ENCODE results near the gene ITGAD.
"Not testable (repeated sequence)": the region's sequence is repeated elsewhere in the genome, so short reads cannot be mapped to it uniquely, and the experiment has no call there.

Gene ITGAD

GRCh38 chr16:31407406-31407805, 14.3 kb downstream of the ITGAD start:
- DNase-seq = no peak

DNA sequence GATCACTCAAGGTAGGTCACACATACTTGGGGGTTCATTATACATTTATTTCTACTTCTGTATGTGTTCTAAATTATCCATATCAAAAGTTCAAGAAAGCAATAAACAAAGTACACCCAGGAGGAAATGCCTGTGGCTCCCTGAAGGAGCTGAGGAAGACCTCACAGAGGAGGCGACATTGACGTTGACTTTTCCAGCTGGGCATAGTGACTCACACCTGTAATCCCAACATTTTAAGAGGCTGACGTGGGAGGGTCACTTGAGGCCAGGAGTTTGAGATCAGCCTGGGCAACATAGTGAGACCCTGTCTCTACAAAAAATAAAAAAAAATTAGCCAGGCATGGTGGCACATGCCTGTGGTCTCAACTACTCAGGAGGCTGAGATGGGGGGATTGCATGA, 16.3 kb downstream of the ITGAD start:
- no peak for DNase-seq

DNA sequence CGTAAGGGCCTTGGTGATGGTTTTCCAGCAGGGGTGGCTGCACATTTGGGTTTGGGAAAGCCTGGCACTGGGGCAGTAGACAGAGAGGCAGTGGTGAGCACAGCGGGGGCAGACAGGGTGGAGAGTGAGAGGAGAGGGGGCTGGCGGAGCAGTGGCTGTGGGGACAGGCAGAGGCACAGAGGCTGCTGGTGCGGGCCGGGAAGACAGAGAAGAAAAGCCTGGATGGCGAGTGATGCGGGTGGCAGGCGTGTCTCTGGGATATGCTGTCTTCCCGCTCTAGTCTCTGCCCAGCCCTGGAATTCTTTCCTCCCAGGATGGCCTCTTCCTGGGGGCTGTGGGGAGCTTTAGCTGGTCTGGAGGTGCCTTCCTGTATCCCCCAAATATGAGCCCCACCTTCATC, 16.9 kb downstream of the ITGAD start:
- no peak for DNase-seq

GRCh38 chr16:31411024-31411844, 18.1 kb downstream of the ITGAD start:
- DNase-seq = no peak

GRCh38 chr16:31412750-31413149, 19.6 kb downstream of the ITGAD start:
- DNase-seq = no peak

DNA sequence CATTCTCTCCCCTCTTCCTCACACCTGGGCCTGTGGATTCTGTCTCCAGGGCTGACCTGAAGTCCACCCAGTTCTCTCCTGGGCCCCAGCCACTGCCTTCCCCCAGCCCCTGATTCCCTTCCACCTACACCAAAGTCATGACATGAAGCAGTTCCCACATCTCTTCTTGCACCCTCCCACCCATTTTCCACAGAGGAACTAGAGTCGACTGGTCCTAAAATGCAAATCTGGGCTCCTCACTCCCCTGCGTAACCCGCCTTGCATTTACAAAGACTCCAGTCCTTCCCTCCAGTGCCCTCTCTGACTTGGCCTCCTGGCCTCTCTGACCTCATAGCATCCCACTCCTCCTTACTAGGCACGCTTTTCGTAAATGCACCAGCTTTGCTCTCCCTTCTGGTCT, 20.2 kb downstream of the ITGAD start:
- no peak for DNase-seq

- no peak for DNase-seq
Measured at GRCh38 chr16:31413943-31414342, 20.8 kb downstream of the ITGAD start.

- DNase-seq = no peak
Measured at GRCh38 chr16:31414706-31415105, 21.6 kb downstream of the ITGAD start.

- DNase-seq = no peak
Measured at GRCh38 chr16:31416371-31416770, 23.2 kb downstream of the ITGAD start.

GRCh38 chr16:31417036-31417435, 23.9 kb downstream of the ITGAD start:
- not testable (repeated sequence) for DNase-seq

GRCh38 chr16:31417916-31418315, 24.8 kb downstream of the ITGAD start:
- DNase-seq = no peak

DNA sequence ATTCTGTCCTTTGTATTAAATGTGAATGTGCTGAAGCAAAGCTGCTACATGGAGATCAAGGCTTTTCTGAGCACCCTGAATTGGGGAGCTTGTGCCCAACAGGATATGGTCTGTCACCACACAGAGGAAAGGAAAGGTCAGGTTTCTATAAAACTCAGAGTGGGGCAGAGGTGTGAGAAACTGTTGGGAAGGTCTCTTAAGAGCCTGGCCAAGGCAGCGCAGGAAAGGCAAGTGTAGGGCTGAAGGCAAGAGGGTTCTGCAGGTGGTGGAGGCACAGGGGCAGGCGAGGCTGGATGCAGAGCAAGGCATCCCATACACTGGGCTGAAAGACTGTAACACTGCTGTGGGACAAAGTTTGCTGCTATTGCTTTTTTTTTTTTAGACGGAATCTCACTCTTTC, 26.9 kb downstream of the ITGAD start:
- no peak for DNase-seq

- DNase-seq = no peak
Measured at GRCh38 chr16:31421587-31421986, 28.5 kb downstream of the ITGAD start.

DNA sequence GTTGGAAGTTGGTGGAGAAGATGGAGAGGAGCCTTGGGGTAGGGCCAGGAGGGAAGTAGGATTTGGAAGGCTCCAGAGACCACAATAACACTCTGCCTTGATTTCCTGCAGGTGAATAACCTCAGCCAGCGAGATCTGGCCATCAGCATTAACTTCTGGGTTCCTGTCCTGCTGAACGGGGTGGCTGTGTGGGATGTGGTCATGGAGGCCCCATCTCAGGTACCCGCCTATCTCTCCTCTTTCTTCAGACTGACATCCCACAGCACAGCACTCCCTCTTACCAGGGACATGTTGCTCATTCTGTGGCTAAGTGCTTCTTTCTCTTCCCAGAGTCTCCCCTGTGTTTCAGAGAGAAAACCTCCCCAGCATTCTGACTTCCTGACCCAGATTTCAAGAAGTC, 30.1 kb downstream of the ITGAD start:
- no peak for DNase-seq

GRCh38 chr16:31423801-31424200, 30.7 kb downstream of the ITGAD start:
- DNase-seq = no peak

DNA sequence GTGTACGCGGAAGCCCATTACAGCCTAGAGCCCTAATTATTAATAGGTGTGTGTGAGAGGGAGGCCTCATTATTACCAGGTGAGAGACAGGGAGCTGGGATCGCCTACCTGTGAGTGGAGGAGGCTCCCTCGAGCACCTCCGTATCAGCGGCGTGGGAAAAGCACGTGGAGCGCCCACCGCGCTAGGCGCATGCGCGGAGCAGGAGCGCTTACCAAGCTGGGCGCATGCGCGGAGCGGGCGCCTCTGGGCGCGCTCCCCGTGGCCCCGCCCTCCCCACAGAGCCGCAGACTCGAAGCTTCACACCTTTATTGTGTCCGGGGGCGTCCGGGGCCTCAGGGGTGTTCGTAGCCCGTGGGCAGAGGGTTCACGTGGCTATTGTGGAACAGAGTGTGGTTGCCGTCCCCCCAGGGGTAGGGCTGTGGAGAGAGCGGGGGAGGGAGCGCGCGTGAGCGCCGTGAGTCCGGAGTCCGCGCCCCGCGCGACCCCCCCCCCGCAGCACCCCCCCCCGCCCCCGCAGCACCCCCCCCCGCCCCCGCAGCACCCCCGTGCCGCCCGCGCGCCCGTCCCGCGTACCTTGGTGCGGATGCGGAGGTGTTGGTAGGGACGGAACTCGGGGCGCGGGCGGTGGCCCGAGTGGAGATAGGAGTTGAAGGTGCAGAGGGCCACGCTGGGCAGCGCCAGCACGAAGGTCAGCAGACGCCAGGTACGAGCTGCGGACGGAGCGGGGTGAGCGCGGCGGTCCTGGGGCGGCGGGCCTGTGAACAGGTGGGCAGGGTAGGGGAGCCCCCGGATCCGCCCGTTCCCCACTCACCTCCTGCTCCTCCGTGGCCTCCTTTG, 34.5 kb downstream of the ITGAD start:
- peak; percentile 20 for DNase-seq

DNA sequence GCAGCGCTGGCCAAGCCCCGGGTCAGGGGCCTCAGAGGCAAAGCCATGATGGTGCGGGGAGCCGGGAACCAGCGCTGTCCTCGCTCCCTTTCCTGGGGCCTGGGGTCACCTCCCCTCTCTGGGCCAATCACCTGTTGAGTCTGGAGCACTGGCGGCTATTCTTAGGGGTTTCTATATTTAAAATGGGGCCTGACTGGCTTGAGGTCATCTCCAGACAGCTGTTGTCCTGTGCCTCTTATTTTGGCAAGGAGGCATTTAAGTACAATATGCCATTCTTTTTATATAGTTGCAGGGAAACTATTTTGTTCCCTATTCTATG, 35.1 kb downstream of the ITGAD start, which contains the start of gene COX6A2:
Gene COX6A2, minus strand, starts transcription at position 82 of the 319 bp plus-strand sequence. Its CDS starts 35 bp downstream, at position 47.
- no peak for DNase-seq

DNA sequence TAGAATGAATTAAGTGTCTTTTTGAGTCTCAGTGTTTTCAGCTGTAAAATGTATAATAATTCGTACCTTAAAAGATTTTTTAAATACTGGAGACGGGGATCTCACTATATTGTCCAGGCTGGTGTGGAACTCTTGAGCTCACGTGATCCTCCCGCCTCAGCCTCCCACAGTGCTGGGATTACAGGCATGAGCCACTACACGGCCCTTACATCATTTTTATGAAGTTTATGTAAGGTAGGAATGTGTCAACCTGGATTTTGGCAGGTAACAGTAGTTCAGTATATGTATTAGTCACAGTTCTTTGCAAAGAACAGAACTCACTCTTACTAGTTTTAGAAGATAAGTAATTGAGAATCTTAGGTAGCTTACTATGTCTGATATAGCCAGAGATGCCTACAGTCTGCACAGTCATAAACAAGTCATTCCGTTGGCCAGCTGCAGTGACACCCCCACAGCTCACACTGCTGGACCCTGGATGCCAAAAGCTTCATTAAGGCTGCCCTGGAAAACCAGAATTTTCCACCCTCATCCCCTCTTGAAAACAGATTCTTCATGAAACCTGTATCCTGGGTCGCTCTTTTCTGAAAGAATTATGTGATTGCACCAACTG, 35.6 kb downstream of the ITGAD start:
- no peak for DNase-seq

GRCh38 chr16:31429314-31429713, 36.2 kb downstream of the ITGAD start:
- DNase-seq = no peak

DNA sequence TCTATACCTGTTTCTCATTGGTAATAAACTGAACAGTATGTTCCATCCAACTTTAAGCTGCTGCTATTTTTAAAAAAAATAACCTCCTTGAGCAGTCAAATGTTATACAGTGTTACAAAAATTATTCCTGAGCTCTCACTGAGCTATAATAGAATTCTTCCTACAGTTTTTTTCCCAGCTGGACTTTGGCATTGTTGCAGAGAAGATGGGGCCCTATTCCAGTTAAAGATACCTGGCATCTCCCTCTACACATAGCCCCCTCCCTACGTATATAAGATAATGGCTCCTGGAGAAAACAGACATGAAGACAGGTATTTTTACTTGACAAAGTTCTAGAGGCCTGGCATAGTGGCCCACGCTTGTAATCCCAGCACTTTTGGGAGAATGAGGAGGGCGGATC, 36.7 kb downstream of the ITGAD start:
- DNase-seq = no peak

GRCh38 chr16:31430380-31431052, 37.4 kb downstream of the ITGAD start:
- DNase-seq = no peak

- no peak for DNase-seq
Measured at GRCh38 chr16:31435341-31436220, 42.4 kb downstream of the ITGAD start.

Data from NCI-H1092 (cell line).